Measurements from ENCODE around the gene TNK1.

The TNK1 gene

GRCh38 chr17:7414837-7415236, 33.9 kb downstream of the TNK1 start:
- Histone ChIP-seq H3K4me3 (ENCODE audit: low read length) (no peak overlapping the region), H3K9ac (ENCODE audit: low read depth, low read length) (no peak overlapping the region), H3K27ac (ENCODE audit: low read depth, low read length) (no peak overlapping the region), H3K9me3 (ENCODE audit: insufficient read depth, low read depth, low read length) (no peaks in the 10 kb centered on the region), H3K4me1 (ENCODE audit: insufficient read depth, low read length) (peaks cover 6% of the 10 kb centered on the region; the same call in 1 of the 2 replicates), H3K36me3 (ENCODE audit: insufficient read depth, low read length) (peaks cover 33% of the 10 kb centered on the region), H3K27me3 (ENCODE audit: insufficient read depth, low read length) (no peaks in the 10 kb centered on the region)
- 88% methylated on average over 14 of the region's 14 CpGs for WGBS

- Histone ChIP-seq H3K27me3 (ENCODE audit: insufficient read depth, low read length) (no peaks in the 10 kb centered on the region), H3K36me3 (ENCODE audit: insufficient read depth, low read length) (peaks cover 23% of the 10 kb centered on the region), H3K4me3 (ENCODE audit: low read length) (no peak overlapping the region), H3K9me3 (ENCODE audit: insufficient read depth, low read depth, low read length) (no peaks in the 10 kb centered on the region), H3K4me1 (ENCODE audit: insufficient read depth, low read length) (peaks cover 6% of the 10 kb centered on the region; the same call in 1 of the 2 replicates), H3K27ac (ENCODE audit: low read depth, low read length) (no peak overlapping the region), H3K9ac (ENCODE audit: low read depth, low read length) (no peak overlapping the region)
- 94% methylated on average over 23 of the region's 23 CpGs for WGBS
Measured at GRCh38 chr17:7415784-7416183, 34.9 kb downstream of the TNK1 start.

DNA sequence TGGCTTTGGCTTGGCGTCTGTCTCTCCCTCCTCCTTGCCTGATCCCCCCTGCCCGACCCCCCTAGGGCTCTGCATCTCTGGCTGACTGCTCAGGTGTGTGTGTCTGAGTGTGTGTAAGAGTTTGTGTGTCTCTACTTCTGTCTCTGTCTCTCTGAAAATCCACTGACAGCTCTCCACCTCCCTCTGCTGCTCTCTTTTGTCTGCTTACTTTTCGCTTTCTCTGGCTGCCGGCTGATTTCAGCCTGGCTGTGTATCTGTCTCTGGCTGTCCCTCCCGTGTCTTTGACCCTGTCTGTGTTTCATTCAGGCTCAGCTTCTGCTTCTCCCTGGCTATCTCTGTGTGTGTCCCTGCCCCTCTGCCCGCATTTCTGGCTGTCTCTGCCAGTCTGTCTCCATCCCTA, 35.4 kb downstream of the TNK1 start:
- H3K27me3 ChIP-seq (ENCODE audit: insufficient read depth, low read length), result no peaks in the 10 kb centered on the region
- H3K27ac ChIP-seq (ENCODE audit: low read depth, low read length), result no peak overlapping the region
- 89% methylated on average over 5 of the region's 6 CpGs for WGBS
- H3K4me3 ChIP-seq (ENCODE audit: low read length), result no peak overlapping the region
- no peak overlapping the region for H3K9ac ChIP-seq (ENCODE audit: low read depth, low read length)
- H3K9me3 ChIP-seq (ENCODE audit: insufficient read depth, low read depth, low read length), result no peaks in the 10 kb centered on the region
- H3K4me1 ChIP-seq (ENCODE audit: insufficient read depth, low read length), result peaks cover 6% of the 10 kb centered on the region; the same call in 1 of the 2 replicates
- peaks cover 22% of the 10 kb centered on the region for H3K36me3 ChIP-seq (ENCODE audit: insufficient read depth, low read length)

DNA sequence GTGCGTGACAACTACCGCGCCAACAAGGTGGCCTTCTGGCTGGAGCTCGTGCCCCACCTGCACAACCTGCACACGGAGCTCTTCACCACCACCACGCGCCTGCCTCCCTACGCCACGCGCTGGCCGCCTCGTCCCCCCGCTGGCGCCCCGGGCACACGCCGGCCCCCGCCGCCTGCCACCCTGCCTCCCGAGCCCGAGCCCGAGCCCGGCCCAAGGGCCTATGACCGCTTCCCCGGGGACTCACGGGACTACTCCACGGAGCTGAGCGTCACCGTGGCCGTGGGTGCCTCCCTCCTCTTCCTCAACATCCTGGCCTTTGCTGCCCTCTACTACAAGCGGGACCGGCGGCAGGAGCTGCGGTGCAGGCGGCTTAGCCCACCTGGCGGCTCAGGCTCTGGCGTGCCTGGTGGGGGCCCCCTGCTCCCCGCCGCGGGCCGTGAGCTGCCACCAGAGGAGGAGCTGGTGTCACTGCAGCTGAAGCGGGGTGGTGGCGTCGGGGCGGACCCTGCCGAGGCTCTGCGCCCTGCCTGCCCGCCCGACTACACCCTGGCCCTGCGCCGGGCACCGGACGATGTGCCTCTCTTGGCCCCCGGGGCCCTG, 36.3 kb downstream of the TNK1 start:
- 93% methylated on average over 54 of the region's 54 CpGs for WGBS
- Histone ChIP-seq H3K9me3 (ENCODE audit: insufficient read depth, low read depth, low read length) (no peaks in the 10 kb centered on the region), H3K9ac (ENCODE audit: low read depth, low read length) (no peak overlapping the region), H3K4me3 (ENCODE audit: low read length) (no peak overlapping the region), H3K36me3 (ENCODE audit: insufficient read depth, low read length) (peaks cover 22% of the 10 kb centered on the region), H3K4me1 (ENCODE audit: insufficient read depth, low read length) (peaks cover 5% of the 10 kb centered on the region; the same call in 1 of the 2 replicates), H3K27me3 (ENCODE audit: insufficient read depth, low read length) (no peaks in the 10 kb centered on the region), H3K27ac (ENCODE audit: low read depth, low read length) (no peak overlapping the region)

DNA sequence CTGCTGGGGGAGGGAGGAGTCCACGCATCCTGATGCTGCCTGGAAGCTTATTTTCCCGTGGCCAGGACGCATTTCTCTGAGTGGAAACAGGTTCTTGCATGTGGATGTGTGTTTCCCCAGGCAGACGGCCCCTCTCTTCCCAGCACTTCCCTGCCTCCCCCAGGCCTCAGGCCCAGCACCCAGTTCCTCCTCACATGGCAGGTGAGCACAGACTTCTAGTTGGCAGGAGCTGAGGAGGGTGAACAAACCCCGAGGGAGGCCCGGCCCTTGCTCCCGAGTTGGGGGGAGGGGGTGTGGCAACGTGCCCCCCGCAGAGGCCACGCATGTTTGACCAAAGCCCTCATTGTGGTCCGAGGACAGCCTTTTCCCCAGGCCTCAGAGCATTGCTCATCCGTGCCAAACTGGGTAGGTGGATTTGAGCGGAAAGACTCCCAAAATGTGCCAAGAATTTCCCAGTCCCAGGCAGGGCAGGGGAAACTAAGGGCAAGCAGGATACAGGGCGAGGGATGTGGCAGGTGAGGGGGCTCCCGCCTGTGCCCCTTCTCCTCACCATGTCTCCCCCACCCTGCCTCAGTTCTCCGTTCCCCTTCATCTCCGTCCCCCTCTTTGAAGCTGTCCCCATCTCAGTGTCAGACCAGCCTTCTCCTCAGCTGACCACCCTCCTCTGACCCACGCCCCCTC, 37.7 kb downstream of the TNK1 start:
- Histone ChIP-seq H3K4me1 (ENCODE audit: insufficient read depth, low read length) (no peaks in the 10 kb centered on the region; the same call in 1 of the 2 replicates), H3K27me3 (ENCODE audit: insufficient read depth, low read length) (no peaks in the 10 kb centered on the region), H3K36me3 (ENCODE audit: insufficient read depth, low read length) (peaks cover 22% of the 10 kb centered on the region), H3K27ac (ENCODE audit: low read depth, low read length) (no peak overlapping the region; the same call in 1 of the 2 replicates), H3K9ac (ENCODE audit: low read depth, low read length) (no peak overlapping the region), H3K9me3 (ENCODE audit: insufficient read depth, low read depth, low read length) (no peaks in the 10 kb centered on the region), H3K4me3 (ENCODE audit: low read length) (no peak overlapping the region)
- 72% methylated on average over 18 of the region's 18 CpGs for WGBS

- Histone ChIP-seq H3K27me3 (ENCODE audit: insufficient read depth, low read length) (no peaks in the 10 kb centered on the region), H3K4me1 (ENCODE audit: insufficient read depth, low read length) (no peaks in the 10 kb centered on the region; the same call in 1 of the 2 replicates), H3K36me3 (ENCODE audit: insufficient read depth, low read length) (peaks cover 17% of the 10 kb centered on the region), H3K9me3 (ENCODE audit: insufficient read depth, low read depth, low read length) (no peaks in the 10 kb centered on the region), H3K4me3 (ENCODE audit: low read length) (no peak within 1 kb of the TSS), H3K9ac (ENCODE audit: low read depth, low read length) (no peak within 1 kb of the TSS), H3K27ac (ENCODE audit: low read depth, low read length) (no peak within 1 kb of the TSS)
- 85% methylated on average over 17 of the region's 17 CpGs for WGBS
Measured at GRCh38 chr17:7419819-7420610, 39.1 kb downstream of the TNK1 start, which contains the start of gene SPEM1. Gene SPEM1 (plus strand): TSS chr17:7420324. CDS start chr17:7420385, 61 bp downstream.

GRCh38 chr17:7421186-7421585, 40.3 kb downstream of the TNK1 start:
- Histone ChIP-seq H3K27ac (ENCODE audit: low read depth, low read length) (no peak overlapping the region), H3K9ac (ENCODE audit: low read depth, low read length) (no peak overlapping the region), H3K36me3 (ENCODE audit: insufficient read depth, low read length) (peaks cover 8% of the 10 kb centered on the region), H3K4me3 (ENCODE audit: low read length) (no peak overlapping the region), H3K4me1 (ENCODE audit: insufficient read depth, low read length) (no peaks in the 10 kb centered on the region; the same call in 1 of the 2 replicates), H3K27me3 (ENCODE audit: insufficient read depth, low read length) (no peaks in the 10 kb centered on the region), H3K9me3 (ENCODE audit: insufficient read depth, low read depth, low read length) (no peaks in the 10 kb centered on the region)
- WGBS, result 93% methylated on average over 16 of the region's 16 CpGs

- Histone ChIP-seq H3K27ac (ENCODE audit: low read depth, low read length) (no peak overlapping the region), H3K36me3 (ENCODE audit: insufficient read depth, low read length) (no peaks in the 10 kb centered on the region), H3K4me3 (ENCODE audit: low read length) (no peak overlapping the region), H3K9ac (ENCODE audit: low read depth, low read length) (no peak overlapping the region), H3K4me1 (ENCODE audit: insufficient read depth, low read length) (no peaks in the 10 kb centered on the region; the same call in 1 of the 2 replicates), H3K9me3 (ENCODE audit: insufficient read depth, low read depth, low read length) (no peaks in the 10 kb centered on the region), H3K27me3 (ENCODE audit: insufficient read depth, low read length) (no peaks in the 10 kb centered on the region)
- 95% methylated on average over 4 of the region's 4 CpGs for WGBS
Measured at GRCh38 chr17:7423679-7424078, 42.8 kb downstream of the TNK1 start.

GRCh38 chr17:7425316-7425715, 44.4 kb downstream of the TNK1 start, which contains the start of gene SPEM2:
Gene SPEM2 (plus strand): TSS chr17:7425616. CDS start chr17:7425689, 73 bp downstream.
- no peak within 1 kb of the TSS for H3K4me3 ChIP-seq (ENCODE audit: low read length)
- no peaks in the 10 kb centered on the region for H3K27me3 ChIP-seq (ENCODE audit: insufficient read depth, low read length)
- H3K4me1 ChIP-seq (ENCODE audit: insufficient read depth, low read length), result no peaks in the 10 kb centered on the region
- H3K9ac ChIP-seq (ENCODE audit: low read depth, low read length), result no peak within 1 kb of the TSS
- H3K27ac ChIP-seq (ENCODE audit: low read depth, low read length), result no peak within 1 kb of the TSS
- no peaks in the 10 kb centered on the region for H3K9me3 ChIP-seq (ENCODE audit: insufficient read depth, low read depth, low read length)
- H3K36me3 ChIP-seq (ENCODE audit: insufficient read depth, low read length), result no peaks in the 10 kb centered on the region
- WGBS, result 92% methylated on average over 7 of the region's 7 CpGs

- H3K4me3 ChIP-seq (ENCODE audit: low read length), result no peak overlapping the region
- H3K9ac ChIP-seq (ENCODE audit: low read depth, low read length), result no peak overlapping the region
- no peaks in the 10 kb centered on the region for H3K4me1 ChIP-seq (ENCODE audit: insufficient read depth, low read length)
- WGBS, result 87% methylated on average over 8 of the region's 8 CpGs
- H3K27ac ChIP-seq (ENCODE audit: low read depth, low read length), result no peak overlapping the region
- H3K27me3 ChIP-seq (ENCODE audit: insufficient read depth, low read length), result no peaks in the 10 kb centered on the region
- H3K36me3 ChIP-seq (ENCODE audit: insufficient read depth, low read length), result no peaks in the 10 kb centered on the region
- H3K9me3 ChIP-seq (ENCODE audit: insufficient read depth, low read depth, low read length), result no peaks in the 10 kb centered on the region
Measured at GRCh38 chr17:7425756-7426155, 44.9 kb downstream of the TNK1 start.
